NCI-H1417 (cell line): ENCODE results near the gene CASP6.

Experiments used
- DNase-seq, 3 experiments: peaks; one replicate each; lab custom pipeline; 2025; lab: John Stamatoyannopoulos, UW

The CASP6 gene

GRCh38 chr4:109702950-109703663 lies at the start of gene CASP6:
Gene CASP6 (minus strand): TSS chr4:109703445. CDS start chr4:109703395, 50 bp downstream.
- DNase-seq = peak; percentile 61 to 97 (median 96)

- peak in 1 of 3 experiments; percentile 53 for DNase-seq
Measured at GRCh38 chr4:109752525-109752924, 49.3 kb upstream of the CASP6 start.

- DNase-seq = no peak
Measured at GRCh38 chr4:109751852-109752251, 48.6 kb upstream of the CASP6 start.

GRCh38 chr4:109750652-109751244 lies 47.5 kb upstream of the CASP6 start:
- no peak for DNase-seq

- no peak for DNase-seq
Measured at GRCh38 chr4:109749388-109750082, 46.3 kb upstream of the CASP6 start.

GRCh38 chr4:109748114-109748513 lies 44.9 kb upstream of the CASP6 start:
- DNase-seq = no peak

GRCh38 chr4:109746728-109747127 lies 43.5 kb upstream of the CASP6 start:
- no peak for DNase-seq

GRCh38 chr4:109745830-109746229 lies 42.6 kb upstream of the CASP6 start:
- DNase-seq = peak in 1 of 3 experiments; percentile 13

- DNase-seq = no peak
Measured at GRCh38 chr4:109739547-109739946, 36.3 kb upstream of the CASP6 start.

GRCh38 chr4:109738104-109738872 lies 35.0 kb upstream of the CASP6 start:
- no peak for DNase-seq

- peak in 2 of 3 experiments; percentile 5 to 71 for DNase-seq
Measured at GRCh38 chr4:109735566-109736365, 32.5 kb upstream of the CASP6 start.

- no peak for DNase-seq
Measured at GRCh38 chr4:109733728-109734127, 30.5 kb upstream of the CASP6 start.

- peak in 1 of 3 experiments; percentile 22 for DNase-seq
Measured at GRCh38 chr4:109730619-109731545, 27.6 kb upstream of the CASP6 start.

- DNase-seq = peak; percentile 82 to 93 (median 91)
Measured at GRCh38 chr4:109729718-109730618, 26.7 kb upstream of the CASP6 start, which contains the start of gene PLA2G12A. Gene PLA2G12A (minus strand): TSS chr4:109730070. CDS start chr4:109729809, 261 bp downstream.

- DNase-seq = peak in 2 of 3 experiments; percentile 26 to 34
Measured at GRCh38 chr4:109729117-109729717, 26.0 kb upstream of the CASP6 start.

- DNase-seq = peak in 1 of 3 experiments; percentile 42
Measured at GRCh38 chr4:109728385-109728784, 25.1 kb upstream of the CASP6 start.

GRCh38 chr4:109723110-109723509 lies 19.9 kb upstream of the CASP6 start:
- no peak for DNase-seq

- DNase-seq = no peak
Measured at GRCh38 chr4:109722357-109722756, 19.1 kb upstream of the CASP6 start.

GRCh38 chr4:109721033-109721432 lies 17.8 kb upstream of the CASP6 start:
- no peak for DNase-seq
